ENCODE data around the gene IGFL3.

IGFL3 gene

DNA sequence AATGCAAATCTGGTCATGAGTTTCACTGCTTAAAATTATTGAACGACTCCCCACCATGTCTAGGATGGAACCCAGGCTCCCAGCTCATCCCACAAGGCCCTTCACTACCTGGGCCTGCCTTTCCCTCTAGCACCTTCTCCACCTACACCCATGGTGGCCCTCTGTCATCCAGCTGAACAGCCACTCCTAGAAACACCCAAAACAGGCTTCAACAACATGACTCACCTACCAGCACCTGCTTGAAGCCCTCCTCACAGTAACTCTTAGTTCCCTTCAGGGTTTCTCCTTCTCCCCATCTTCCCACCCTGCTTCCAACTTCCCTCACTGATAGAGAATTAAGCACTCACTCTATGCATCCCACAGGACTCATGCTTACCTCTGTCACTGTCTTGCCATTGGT is 16.9 kb upstream of the IGFL3 start:
- H3K4me1 ChIP-seq (ENCODE audit: control insufficient read depth, insufficient read depth, low read length): no peaks in the 10 kb centered on the region
- no peaks in the 10 kb centered on the region for H3K36me3 ChIP-seq (ENCODE audit: control insufficient read depth, insufficient read depth, low read length)
- no peak overlapping the region for H3K9ac ChIP-seq (ENCODE audit: low read length)
- no peaks in the 10 kb centered on the region for H3K27me3 ChIP-seq (ENCODE audit: control insufficient read depth, insufficient read depth, low read length)
- H3K4me3 ChIP-seq (ENCODE audit: low read length): no peak overlapping the region
- no peak overlapping the region for H3K27ac ChIP-seq (ENCODE audit: low read depth, low read length)

DNA sequence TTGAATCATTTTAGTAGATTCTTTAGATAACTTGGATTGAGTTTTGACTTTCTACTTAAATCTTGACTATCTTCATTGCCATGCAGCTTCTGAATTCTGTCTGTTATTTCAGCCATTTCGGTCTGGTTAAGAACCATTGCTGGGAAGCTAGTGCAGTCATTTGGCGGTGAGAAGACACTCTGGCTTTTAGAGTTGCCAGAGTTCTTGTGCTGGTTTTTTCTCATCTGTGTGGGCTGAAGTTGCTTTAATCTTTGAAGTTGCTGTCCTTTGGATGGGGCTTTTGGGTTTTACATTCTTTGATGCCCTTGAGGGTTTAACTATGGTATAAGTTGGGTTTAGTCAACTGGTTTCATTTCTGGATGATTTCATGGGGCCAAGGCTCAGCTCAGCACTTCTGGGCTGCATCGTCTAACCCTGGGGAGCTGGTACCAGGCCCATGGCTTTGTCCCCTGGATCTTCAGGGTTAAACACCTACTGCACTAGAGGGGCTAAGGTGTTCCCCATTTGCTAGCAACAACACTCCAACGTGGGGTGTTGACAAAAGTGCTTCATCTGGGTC is 13.5 kb upstream of the IGFL3 start:
- Histone ChIP-seq H3K4me1 (ENCODE audit: control insufficient read depth, insufficient read depth, low read length) (peaks cover 13% of the 10 kb centered on the region), H3K4me3 (ENCODE audit: low read length) (no peak overlapping the region), H3K36me3 (ENCODE audit: control insufficient read depth, insufficient read depth, low read length) (no peaks in the 10 kb centered on the region), H3K27ac (ENCODE audit: low read depth, low read length) (no peak overlapping the region), H3K9ac (ENCODE audit: low read length) (no peak overlapping the region), H3K27me3 (ENCODE audit: control insufficient read depth, insufficient read depth, low read length) (no peaks in the 10 kb centered on the region)

DNA sequence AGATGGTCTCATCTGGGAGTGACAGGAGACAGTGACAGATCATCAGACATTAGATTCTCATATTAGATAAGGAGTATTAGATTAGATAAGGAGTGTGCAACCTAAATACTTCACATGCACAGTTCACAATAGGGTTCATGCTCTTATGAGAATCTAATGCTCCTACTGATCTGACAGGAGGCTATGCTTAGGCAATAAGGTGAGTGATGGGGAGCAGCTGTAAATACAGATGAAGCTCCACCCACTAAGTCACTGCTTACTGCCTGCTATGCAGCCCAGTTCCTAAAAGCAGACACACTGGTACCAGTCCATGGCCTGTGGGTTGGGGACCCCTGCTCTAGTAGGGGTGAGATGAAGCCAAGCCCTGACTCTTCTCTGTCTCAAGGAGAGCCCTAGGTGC is 10.0 kb upstream of the IGFL3 start:
- H3K27me3 ChIP-seq (ENCODE audit: control insufficient read depth, insufficient read depth, low read length): no peaks in the 10 kb centered on the region
- H3K27ac ChIP-seq (ENCODE audit: low read depth, low read length): no peak overlapping the region
- no peak overlapping the region for H3K9ac ChIP-seq (ENCODE audit: low read length)
- no peaks in the 10 kb centered on the region for H3K36me3 ChIP-seq (ENCODE audit: control insufficient read depth, insufficient read depth, low read length)
- H3K4me3 ChIP-seq (ENCODE audit: low read length): no peak overlapping the region
- H3K4me1 ChIP-seq (ENCODE audit: control insufficient read depth, insufficient read depth, low read length): peaks cover 15% of the 10 kb centered on the region

DNA sequence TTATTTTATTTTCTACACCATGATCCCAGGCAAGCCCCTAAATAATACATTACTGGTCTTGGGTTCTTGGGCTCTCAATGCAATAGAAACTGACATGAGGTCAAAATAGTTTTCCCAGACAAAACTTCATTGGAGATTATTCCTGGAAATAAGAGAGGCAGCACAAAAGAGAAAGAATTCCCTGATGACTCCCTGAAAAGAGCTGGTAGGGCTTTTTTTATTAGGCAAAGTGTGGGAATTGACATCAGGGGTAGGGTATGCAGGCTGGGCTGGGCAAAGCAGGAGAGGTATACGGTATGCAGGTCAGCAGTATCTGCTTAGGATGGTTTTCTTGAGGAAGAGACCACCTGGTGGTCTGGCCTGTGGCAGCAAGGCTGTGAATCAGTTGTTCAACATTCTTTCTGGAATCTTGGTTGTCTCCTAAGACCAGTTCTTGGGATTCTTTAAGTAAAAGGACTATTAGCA is 9.3 kb upstream of the IGFL3 start:
- Histone ChIP-seq H3K9ac (ENCODE audit: low read length) (no peak overlapping the region), H3K27ac (ENCODE audit: low read depth, low read length) (peak overlapping the region; percentile 77), H3K27me3 (ENCODE audit: control insufficient read depth, insufficient read depth, low read length) (no peaks in the 10 kb centered on the region), H3K36me3 (ENCODE audit: control insufficient read depth, insufficient read depth, low read length) (no peaks in the 10 kb centered on the region), H3K4me3 (ENCODE audit: low read length) (no peak overlapping the region), H3K4me1 (ENCODE audit: control insufficient read depth, insufficient read depth, low read length) (peaks cover 15% of the 10 kb centered on the region)

DNA sequence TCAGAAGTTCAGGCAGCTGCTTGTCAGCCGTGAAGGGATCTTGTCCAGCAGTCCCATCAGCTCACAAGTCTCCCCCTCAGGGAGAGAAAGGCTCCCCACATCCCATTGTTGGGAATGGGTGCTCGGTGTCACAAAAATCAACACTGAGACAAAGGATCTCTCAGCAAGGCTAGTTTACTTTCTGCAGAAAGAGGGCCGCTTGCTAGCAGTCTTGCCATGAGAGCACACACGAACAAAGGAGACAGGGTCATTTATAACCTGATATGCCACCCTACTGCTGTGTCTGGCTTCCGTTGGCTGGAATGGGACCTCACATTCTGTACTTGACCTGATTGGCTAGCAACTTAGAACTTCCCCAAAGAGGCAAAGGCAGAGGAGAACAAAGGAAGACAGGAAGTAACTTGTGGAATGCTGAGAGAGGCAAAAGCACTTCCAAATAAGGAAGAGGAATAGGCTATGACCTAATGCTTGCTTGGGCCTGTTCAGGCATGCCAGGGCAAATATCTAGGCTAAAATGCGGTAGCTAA is 8.7 kb upstream of the IGFL3 start:
- H3K9ac ChIP-seq (ENCODE audit: low read length): no peak overlapping the region
- H3K36me3 ChIP-seq (ENCODE audit: control insufficient read depth, insufficient read depth, low read length): no peaks in the 10 kb centered on the region
- H3K4me1 ChIP-seq (ENCODE audit: control insufficient read depth, insufficient read depth, low read length): peaks cover 15% of the 10 kb centered on the region
- H3K27ac ChIP-seq (ENCODE audit: low read depth, low read length): peak overlapping the region; percentile 77
- no peaks in the 10 kb centered on the region for H3K27me3 ChIP-seq (ENCODE audit: control insufficient read depth, insufficient read depth, low read length)
- H3K4me3 ChIP-seq (ENCODE audit: low read length): peak overlapping the region; percentile 27

DNA sequence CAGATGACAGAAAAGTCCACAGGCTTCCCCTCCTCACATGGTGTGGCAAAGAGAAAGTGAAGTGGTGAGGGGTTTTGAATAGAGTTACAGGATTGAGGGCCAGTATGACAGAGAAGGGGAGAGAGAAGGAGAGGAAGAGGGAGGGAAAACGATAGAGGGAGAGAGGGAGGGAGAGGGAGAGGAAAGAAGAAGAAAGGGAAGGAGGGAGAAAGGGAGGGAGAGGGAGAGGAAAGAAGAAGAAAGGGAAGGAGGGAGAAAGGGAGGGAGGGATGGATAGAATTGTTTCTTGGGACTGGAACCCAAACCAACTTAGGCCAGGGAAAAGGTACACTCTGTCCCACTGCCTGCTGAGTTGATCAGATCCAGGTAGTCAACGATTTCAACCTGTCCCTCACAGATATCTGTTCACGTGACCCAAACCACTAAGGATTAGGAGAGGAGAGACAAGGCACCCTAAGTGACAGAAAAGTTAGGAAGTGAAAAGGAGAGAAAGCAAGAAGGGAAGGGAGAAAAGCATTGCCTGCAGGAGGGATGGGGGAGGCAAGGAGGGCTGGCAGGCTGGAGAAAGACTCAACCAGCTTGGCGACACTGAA is 8.1 kb upstream of the IGFL3 start:
- no peaks in the 10 kb centered on the region for H3K36me3 ChIP-seq (ENCODE audit: control insufficient read depth, insufficient read depth, low read length)
- H3K27me3 ChIP-seq (ENCODE audit: control insufficient read depth, insufficient read depth, low read length): no peaks in the 10 kb centered on the region
- H3K9ac ChIP-seq (ENCODE audit: low read length): no peak overlapping the region
- H3K4me3 ChIP-seq (ENCODE audit: low read length): peak overlapping the region; percentile 27
- H3K4me1 ChIP-seq (ENCODE audit: control insufficient read depth, insufficient read depth, low read length): peaks cover 15% of the 10 kb centered on the region
- peak overlapping the region; percentile 77 for H3K27ac ChIP-seq (ENCODE audit: low read depth, low read length)

DNA sequence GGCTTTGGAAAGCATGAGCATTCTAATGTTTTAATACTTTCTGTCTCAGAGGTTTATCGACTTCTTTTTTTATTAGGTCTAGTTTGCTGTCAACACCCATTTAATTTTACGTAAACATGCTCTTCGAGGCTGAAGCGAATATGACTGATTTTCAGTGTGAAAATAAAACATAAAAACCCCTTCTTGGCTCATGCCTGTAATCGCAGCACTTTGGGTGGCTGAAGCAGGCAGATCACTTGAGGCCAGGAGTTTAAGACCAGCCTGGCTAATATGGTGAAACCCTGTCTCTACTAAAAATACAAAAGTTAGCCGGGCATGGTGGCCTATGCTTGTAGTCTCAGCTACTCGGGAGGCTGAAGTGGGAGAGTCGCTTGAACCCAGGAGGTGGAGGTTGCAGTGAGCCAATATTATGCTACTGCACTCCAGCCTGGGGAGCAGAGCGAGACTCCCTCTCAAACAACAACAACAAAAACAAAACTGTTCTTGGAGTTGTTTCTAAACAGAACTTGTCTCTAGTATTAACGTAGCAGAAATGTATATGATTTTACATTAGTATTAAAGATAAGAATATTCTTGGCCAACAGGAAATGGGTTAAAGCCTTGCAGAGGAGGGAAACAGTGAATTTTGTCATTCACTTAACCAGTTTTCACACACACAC is 7.1 kb upstream of the IGFL3 start:
- H3K27ac ChIP-seq (ENCODE audit: low read depth, low read length): peak overlapping the region; percentile 24

DNA sequence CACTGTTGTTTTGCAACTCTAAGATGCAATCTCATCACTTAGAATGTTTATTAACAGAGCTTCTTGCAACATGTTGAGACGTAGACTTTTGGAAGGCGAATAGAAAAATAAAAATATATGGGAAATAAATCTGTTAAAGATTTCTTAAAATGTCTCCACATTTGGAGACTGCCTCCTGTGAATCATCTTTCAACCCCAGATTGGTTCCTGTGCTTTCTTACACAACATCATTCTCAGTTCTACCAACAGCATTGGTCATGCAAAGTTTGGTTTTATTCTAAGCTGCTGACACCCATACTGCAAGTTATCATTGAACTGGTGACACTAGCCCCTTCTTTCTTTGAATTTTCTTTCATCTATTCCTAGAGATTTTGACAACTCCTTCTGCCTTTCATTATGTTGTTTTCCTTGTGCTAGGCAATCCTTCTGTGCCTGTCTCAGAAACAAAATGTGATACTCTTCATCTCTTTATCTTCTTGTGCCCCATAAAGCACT is 1.6 kb upstream of the IGFL3 start:
- Histone ChIP-seq H3K27ac (ENCODE audit: low read depth, low read length) (no peak overlapping the region), H3K4me3 (ENCODE audit: low read length) (no peak overlapping the region), H3K9ac (ENCODE audit: low read length) (no peak overlapping the region), H3K36me3 (ENCODE audit: control insufficient read depth, insufficient read depth, low read length) (no peaks in the 10 kb centered on the region), H3K27me3 (ENCODE audit: control insufficient read depth, insufficient read depth, low read length) (no peaks in the 10 kb centered on the region), H3K4me1 (ENCODE audit: control insufficient read depth, insufficient read depth, low read length) (no peaks in the 10 kb centered on the region)

More for the DNA sequence above, 7.1 kb upstream of the IGFL3 start:
- H3K36me3 ChIP-seq (ENCODE audit: control insufficient read depth, insufficient read depth, low read length): no peaks in the 10 kb centered on the region
- H3K4me1 ChIP-seq (ENCODE audit: control insufficient read depth, insufficient read depth, low read length): peaks cover 15% of the 10 kb centered on the region
- H3K9ac ChIP-seq (ENCODE audit: low read length): no peak overlapping the region
- H3K4me3 ChIP-seq (ENCODE audit: low read length): no peak overlapping the region
- no peaks in the 10 kb centered on the region for H3K27me3 ChIP-seq (ENCODE audit: control insufficient read depth, insufficient read depth, low read length)

DNA sequence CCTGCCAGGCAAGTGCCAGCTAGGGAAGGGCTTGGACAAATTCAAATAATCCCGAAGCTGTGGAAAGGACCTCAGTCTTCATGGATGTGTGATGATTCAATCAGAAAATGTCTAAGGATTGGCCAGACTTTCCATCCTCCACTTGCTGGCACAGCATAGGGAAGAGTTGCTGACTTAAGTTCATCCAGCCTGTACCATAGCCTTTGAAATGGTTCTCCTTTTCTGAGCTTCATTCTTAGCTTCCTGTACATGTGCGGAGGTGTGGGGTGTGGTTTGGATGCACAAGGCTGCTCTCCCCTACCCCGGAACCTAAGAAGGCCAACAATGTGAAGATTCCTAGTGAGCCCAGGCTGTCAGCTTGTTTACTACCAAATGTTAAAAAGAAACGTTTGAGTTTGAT is 959 bp upstream of the IGFL3 start:
- H3K27me3 ChIP-seq (ENCODE audit: control insufficient read depth, insufficient read depth, low read length): no peaks in the 10 kb centered on the region
- no peak overlapping the region for H3K4me3 ChIP-seq (ENCODE audit: low read length)
- H3K36me3 ChIP-seq (ENCODE audit: control insufficient read depth, insufficient read depth, low read length): no peaks in the 10 kb centered on the region
- H3K9ac ChIP-seq (ENCODE audit: low read length): no peak overlapping the region
- H3K27ac ChIP-seq (ENCODE audit: low read depth, low read length): no peak overlapping the region
- H3K4me1 ChIP-seq (ENCODE audit: control insufficient read depth, insufficient read depth, low read length): no peaks in the 10 kb centered on the region

DNA sequence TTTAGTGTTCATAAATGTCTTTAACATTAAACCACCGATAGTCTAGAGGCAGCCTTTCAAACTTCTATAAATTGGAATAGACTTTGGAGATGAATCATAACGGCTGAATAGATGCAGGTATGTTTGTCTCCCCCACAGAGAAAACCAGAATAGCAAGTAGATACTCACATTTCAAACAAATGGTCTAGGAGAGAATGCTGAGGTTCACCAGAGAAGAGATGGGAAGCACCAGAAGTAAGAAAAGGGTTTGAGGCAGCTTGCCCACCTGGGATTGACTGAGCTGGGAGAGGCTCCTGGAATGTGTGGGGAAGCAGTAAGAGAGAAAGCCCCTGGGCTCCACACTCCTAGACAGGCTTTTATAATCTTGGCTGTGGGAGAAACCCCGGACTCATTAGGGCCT is 6.4 kb downstream of the IGFL3 start:
- H3K27ac ChIP-seq (ENCODE audit: low read depth, low read length): no peak overlapping the region
- H3K4me1 ChIP-seq (ENCODE audit: control insufficient read depth, insufficient read depth, low read length): peaks cover 4% of the 10 kb centered on the region
- H3K27me3 ChIP-seq (ENCODE audit: control insufficient read depth, insufficient read depth, low read length): peaks cover 1% of the 10 kb centered on the region
- H3K9ac ChIP-seq (ENCODE audit: low read length): no peak overlapping the region
- no peaks in the 10 kb centered on the region for H3K36me3 ChIP-seq (ENCODE audit: control insufficient read depth, insufficient read depth, low read length)
- H3K4me3 ChIP-seq (ENCODE audit: low read length): no peak overlapping the region

DNA sequence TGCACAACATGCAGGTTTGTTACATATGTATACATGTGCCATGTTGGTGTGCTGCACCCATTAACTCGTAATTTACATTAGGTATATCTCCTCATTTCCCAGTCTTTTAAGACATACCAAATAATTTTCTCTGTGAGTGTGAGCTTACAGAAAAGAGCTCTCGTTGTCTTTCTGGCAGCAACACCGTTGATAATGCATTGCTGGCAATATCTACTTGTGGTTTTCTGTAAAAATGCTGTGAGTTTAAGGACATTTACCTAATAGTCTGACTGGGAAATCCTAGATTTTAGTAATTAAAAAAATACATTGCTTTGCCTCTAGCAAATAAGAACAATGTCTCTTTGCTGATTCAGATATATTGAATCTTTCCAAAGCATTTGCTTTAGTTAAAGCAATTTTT is 8.4 kb downstream of the IGFL3 start:
- H3K4me3 ChIP-seq (ENCODE audit: low read length): no peak overlapping the region
- no peak overlapping the region for H3K27ac ChIP-seq (ENCODE audit: low read depth, low read length)
- H3K9ac ChIP-seq (ENCODE audit: low read length): no peak overlapping the region
- H3K27me3 ChIP-seq (ENCODE audit: control insufficient read depth, insufficient read depth, low read length): peaks cover 1% of the 10 kb centered on the region
- peaks cover 7% of the 10 kb centered on the region for H3K4me1 ChIP-seq (ENCODE audit: control insufficient read depth, insufficient read depth, low read length)
- H3K36me3 ChIP-seq (ENCODE audit: control insufficient read depth, insufficient read depth, low read length): no peaks in the 10 kb centered on the region

DNA sequence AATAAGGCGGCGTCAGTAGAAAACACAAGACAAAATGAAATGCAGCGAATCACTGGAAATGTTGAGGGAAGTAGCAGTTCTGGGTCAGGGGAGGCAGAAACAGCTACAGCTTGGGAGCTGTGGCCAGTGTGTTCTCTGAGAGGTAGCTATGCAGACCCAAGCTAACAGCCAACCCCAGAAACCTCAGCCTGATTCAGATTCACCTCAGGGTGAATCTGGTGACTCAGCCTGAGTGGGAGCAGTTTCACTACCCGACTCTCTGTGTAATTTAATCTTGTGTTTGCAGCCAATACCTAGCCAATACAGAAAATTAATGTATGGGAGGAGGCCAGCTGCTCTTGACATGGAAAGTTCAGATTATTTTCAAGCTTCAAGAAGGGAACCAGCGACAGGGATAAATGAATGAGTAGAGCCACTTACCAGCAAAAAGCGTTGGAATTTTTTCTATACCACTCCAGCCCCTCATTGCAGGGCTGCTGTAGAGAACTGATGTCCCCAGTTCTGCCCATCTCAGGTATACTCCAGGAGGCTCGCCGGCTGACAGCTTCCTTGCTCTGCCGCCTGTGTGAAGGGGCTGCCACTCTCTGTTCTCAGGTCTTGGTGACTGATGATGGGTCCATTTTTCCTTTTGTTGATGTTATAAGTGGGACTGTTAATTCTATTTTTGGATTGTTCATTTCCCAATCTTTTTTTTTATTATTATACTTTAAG is 8.9 kb downstream of the IGFL3 start:
- Histone ChIP-seq H3K4me3 (ENCODE audit: low read length) (no peak overlapping the region), H3K36me3 (ENCODE audit: control insufficient read depth, insufficient read depth, low read length) (no peaks in the 10 kb centered on the region), H3K27ac (ENCODE audit: low read depth, low read length) (no peak overlapping the region), H3K9ac (ENCODE audit: low read length) (no peak overlapping the region), H3K27me3 (ENCODE audit: control insufficient read depth, insufficient read depth, low read length) (peaks cover 1% of the 10 kb centered on the region), H3K4me1 (ENCODE audit: control insufficient read depth, insufficient read depth, low read length) (peaks cover 7% of the 10 kb centered on the region)

Measured in rectal smooth muscle tissue (tissue), 1 donor.